ENCODE data around the gene CXCL3.

DNA sequence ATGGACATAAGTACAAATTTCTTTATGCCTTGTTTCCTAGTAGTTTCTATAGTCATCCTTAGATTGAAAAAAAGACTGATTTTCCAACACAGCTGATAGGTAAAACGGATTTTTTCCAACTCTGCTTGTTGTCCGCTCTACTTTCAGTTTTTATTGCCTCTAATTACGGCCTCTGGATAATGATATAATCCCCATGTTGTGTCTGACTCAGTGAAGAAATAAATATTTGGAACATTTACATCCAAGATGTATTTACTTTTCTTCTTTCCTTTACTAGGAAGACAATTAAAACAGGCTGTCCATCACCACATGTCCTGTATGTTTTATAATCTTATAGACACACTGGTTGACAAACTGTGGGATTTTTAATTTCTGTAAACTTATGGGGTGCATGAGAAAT lies 6.8 kb upstream of the CXCL3 start:
- TF ChIP-seq, protein P1, sequence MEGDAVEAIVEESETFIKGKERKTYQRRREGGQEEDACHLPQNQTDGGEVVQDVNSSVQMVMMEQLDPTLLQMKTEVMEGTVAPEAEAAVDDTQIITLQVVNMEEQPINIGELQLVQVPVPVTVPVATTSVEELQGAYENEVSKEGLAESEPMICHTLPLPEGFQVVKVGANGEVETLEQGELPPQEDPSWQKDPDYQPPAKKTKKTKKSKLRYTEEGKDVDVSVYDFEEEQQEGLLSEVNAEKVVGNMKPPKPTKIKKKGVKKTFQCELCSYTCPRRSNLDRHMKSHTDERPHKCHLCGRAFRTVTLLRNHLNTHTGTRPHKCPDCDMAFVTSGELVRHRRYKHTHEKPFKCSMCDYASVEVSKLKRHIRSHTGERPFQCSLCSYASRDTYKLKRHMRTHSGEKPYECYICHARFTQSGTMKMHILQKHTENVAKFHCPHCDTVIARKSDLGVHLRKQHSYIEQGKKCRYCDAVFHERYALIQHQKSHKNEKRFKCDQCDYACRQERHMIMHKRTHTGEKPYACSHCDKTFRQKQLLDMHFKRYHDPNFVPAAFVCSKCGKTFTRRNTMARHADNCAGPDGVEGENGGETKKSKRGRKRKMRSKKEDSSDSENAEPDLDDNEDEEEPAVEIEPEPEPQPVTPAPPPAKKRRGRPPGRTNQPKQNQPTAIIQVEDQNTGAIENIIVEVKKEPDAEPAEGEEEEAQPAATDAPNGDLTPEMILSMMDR (IDR thresholded peaks at IDR 0.05; ENCODE audit: low read depth, low read length, poor library complexity, severe bottlenecking): no peak
- TF ChIP-seq EZH2phosphoT487 (IDR thresholded peaks at IDR 0.05; ENCODE audit: borderline replicate concordance, low read length): no peak

Data from DOHH2 (cell line).